ENCODE results near the gene GDI1. TPM values are rescaled to one million over a fixed set of nuclear protein-coding genes. Genes with fewer than 3 reads are reported as not detected.

Gene GDI1
- total and polyA plus RNA-seq, 9 of the 15 experiments (the other 6 are each of a cell fraction or from before 2014, with no cell fraction given): 0.97 to 82.6 (median 37.5) TPM

GRCh38 chrX:154401045-154401799 is 35.7 kb upstream of the GDI1 start (continued):
- no peak for TF ChIP-seq ZNF436 (CRISPR knock-in tag; IDR thresholded peaks at IDR 0.05)
- no peak for TF ChIP-seq SREBF2 (CRISPR knock-in tag; IDR thresholded peaks at IDR 0.05)
- peak in 1 of 2 experiments; percentile 83; a peak in 2 of 4 replicates for TF ChIP-seq TEAD1 (CRISPR knock-in tag; IDR thresholded peaks at IDR 0.05)
- TF ChIP-seq TCF7L2 (IDR thresholded peaks at IDR 0.05; ENCODE audit: low read depth, low read length): no peak
- no peak for TF ChIP-seq MCM5 (IDR thresholded peaks at IDR 0.05; ENCODE audit: low read depth)
- no peak for TF ChIP-seq BRD9 (IDR thresholded peaks at IDR 0.05; ENCODE audit: low read depth, partially characterized antibody)
- TF ChIP-seq HMGN3 (IDR thresholded peaks at IDR 0.05; ENCODE audit: borderline replicate concordance, extremely low read depth, insufficient read length, low read depth, low read length): no peak
- TF ChIP-seq STAG1 (CRISPR knock-in tag; IDR thresholded peaks at IDR 0.05; ENCODE audit: borderline replicate concordance): no peak
- TF ChIP-seq BACH1 (tag; IDR thresholded peaks at IDR 0.05): no peak
- no peak for TF ChIP-seq RBM34 (IDR thresholded peaks at IDR 0.05; ENCODE audit: borderline replicate concordance, insufficient read depth, low read length)
- no peak for TF ChIP-seq POU5F1 (IDR thresholded peaks at IDR 0.05; ENCODE audit: borderline replicate concordance, low read depth, low read length, partially characterized antibody)
- TF ChIP-seq AFF1 (IDR thresholded peaks at IDR 0.05; ENCODE audit: low read depth in 1 of 2, partially characterized antibody in 2 of 2): no peak
- TF ChIP-seq TAF15 (IDR thresholded peaks at IDR 0.05; ENCODE audit: low read depth, low read length): no peak
- TF ChIP-seq E2F3 (CRISPR knock-in tag; IDR thresholded peaks at IDR 0.05): no peak
- no peak for TF ChIP-seq IRF9 (tag; IDR thresholded peaks at IDR 0.05)
- TF ChIP-seq STAT6 (CRISPR knock-in tag; IDR thresholded peaks at IDR 0.05): peak; percentile 78; the same call in 1 of the 2 replicates
- TF ChIP-seq ZEB2 (IDR thresholded peaks at IDR 0.05): peak; percentile 32; the same call in 1 of the 2 replicates
- no peak for TF ChIP-seq ZKSCAN8 (CRISPR knock-in tag; IDR thresholded peaks at IDR 0.05)
- TF ChIP-seq PHF21A (IDR thresholded peaks at IDR 0.05; ENCODE audit: borderline replicate concordance, low read depth): peak; percentile 52; the same call in 1 of the 2 replicates
- peak; percentile 96 for TF ChIP-seq EWSR1 (IDR thresholded peaks at IDR 0.05; ENCODE audit: borderline replicate concordance, low read depth, partially characterized antibody)
- TF ChIP-seq SUPT5H (IDR thresholded peaks at IDR 0.05): peak; percentile 98
